HG03457 (cell line): ENCODE results near the gene BEGAIN.

Experiments
- ATAC-seq: cut with Tn5 transposase; IDR thresholded peaks from one replicate; pipeline ENCODE4 v1.9.1; 2021; ENCODE audit warnings: moderate number of reproducible peaks; ENCODE audit not compliant: unreplicated experiment

Gene BEGAIN

DNA sequence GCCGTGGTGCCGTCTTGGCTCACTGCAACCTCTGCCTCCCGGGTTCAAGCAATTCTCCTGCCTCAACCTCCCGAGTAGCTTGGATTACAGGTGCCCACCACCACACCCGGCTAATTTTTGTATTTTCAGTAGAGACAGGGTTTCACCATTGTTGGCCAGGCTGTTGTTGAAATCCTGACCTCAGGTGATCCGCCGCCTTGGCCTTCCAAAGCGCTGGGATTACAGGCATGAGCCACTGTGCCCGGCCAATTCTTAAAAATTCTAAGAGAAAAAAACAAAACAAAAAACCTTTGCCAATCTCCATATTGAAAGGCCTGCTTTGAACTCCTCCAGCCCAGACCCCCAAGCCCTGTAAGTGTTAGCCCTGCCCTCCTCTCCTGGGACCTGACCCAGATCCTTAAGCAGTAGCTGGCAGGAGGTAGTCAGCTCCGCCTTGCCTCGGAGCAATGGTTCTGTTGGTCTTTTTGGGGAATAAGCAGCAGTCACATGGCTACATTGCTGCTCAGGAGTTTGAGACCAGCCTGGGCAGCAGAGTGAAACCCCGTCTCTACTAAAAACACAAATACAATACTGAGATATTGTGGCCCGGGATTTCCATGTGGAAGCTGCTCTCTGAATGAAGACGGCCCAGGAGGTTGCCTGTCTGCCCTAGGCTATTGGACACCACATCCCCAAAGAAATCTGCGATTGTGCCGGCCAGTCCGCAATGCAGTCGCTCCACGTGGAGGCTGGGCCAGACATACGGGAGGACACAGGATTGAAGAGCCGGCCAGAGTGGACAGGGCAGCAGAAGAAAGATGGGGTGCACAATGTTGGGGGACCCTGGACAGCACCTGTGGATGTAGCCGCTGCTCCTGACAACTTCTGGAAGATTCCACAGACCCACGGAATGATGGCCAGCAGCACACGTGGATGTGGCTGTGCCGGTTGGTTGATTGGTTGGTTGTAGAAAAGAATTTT is 28.8 kb upstream of the BEGAIN start:
- ATAC-seq: no peak

DNA sequence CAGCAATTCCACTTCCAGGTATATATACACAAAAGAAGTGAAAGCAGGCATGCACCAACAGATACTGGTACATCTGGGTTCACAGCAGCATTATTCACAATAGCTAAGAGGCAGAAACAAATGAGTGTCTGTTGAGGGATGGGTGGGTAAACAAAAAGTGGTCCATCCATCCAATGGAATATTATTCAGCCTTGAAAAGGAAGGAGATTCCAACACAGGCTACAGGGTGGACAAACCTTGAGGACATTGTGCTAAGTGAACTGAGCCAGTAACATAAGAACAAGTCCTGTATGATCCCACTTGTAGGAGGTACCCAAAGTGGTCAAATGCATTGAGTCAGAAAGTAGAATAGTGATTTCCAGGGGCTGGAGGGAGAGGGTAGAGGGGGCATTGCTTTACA is 27.6 kb upstream of the BEGAIN start:
- ATAC-seq: no peak

DNA sequence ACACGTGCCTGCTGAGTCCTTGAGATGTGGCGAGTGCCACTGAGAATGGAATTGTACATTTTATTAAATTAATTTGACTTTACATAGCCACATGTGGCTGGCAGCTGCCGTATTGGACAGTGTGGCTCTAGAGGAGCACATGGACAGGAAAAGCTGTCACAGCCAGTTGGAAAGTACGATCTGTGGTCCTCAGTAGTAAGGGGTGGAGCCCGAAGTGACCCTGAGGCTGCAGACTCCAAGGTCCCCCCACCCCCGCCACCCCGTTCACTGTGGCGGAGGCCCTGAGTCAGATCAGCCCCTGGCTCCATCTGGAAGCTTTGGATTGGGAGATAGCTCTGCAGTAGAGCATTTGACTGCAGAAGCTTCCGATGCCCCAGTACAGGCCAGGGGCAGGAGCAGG is 25.8 kb upstream of the BEGAIN start:
- ATAC-seq: no peak

DNA sequence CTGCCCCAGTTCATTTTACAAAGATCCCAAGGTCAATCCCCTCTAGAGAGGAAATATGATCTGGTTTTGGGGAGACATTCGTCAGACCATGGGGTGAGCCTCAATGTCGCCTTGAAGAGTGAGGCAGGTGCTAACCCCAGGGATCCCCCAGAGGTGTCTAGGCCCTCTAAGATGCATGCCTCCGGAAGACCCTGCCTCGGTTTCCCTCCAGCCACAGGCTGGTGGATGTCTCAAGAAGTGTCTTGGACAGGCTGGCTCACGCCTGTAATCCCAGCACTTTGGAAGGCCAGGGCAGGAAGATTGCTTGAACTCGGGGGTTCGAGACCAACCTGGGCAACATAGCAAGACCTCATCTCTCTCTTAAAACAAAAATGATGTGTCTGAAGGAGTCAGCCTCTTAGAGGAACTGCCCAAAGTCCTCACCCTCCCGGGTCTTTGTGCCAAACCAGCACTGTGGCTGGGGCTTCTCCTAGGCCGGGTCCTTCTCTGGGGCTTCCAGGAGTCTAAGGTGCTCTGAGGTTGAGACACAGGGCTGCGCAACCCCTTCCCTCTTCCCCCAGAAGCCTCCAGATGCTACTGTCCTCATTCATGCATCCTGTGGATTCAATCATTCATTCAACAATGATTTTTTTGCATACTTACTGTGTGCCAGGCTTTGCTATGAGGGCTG is 24.7 kb upstream of the BEGAIN start:
- no peak for ATAC-seq

DNA sequence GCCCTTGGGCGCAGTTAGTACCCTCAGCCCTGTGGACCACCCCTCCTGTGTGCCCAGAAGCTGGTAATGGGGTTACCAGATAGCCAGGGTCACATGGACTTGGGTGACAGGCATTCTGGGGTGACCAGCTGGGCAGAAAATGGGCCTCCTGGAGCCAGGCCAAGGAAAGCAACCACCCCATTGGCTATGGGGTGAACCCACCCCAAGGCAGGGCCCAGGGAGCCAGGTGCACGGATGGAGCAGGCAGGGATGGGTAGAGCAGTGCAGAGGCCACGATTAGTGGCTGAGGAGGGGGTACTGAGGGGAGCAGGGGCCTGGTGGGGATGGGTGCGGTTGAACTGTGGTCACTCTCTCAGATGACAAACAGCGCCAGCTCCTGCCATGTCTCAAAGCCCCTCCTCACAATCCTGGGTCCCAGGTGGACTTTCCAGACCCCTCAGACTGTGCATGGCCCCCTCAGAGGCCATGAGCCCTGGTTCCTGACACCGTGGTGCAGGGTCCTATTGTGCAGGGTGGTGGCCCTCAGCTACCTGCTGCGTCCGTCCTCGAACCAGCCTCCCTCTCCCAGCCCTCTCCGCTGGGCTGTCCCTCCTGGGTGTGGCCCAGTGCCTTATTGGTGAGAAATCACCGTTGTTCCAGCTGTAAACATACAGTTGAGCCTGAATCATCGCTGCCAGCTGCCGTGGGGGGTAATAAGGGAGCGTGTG is 23.4 kb upstream of the BEGAIN start:
- no peak for ATAC-seq

DNA sequence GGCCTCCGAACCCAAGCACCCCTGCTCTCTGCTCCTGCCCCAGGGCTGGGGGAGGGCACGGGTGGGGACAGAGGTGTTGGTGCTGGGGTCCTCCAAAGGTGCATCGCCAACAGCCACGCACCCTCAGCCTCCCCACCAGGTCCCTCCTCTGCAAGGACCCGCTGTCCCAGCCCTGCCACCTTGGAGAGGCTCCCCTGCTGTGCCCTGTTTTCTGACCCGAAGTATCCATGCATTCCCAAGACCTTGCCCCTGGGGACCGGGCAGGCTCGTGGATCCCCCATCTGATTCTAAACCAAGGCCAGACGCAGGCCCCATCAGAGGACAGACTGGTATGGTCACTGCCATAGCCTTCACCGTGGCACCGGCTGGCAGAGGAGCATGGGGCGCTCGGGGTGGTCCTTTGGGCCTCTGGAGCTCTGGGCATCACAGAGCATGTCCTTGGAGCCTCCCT is 22.7 kb upstream of the BEGAIN start:
- no peak for ATAC-seq

DNA sequence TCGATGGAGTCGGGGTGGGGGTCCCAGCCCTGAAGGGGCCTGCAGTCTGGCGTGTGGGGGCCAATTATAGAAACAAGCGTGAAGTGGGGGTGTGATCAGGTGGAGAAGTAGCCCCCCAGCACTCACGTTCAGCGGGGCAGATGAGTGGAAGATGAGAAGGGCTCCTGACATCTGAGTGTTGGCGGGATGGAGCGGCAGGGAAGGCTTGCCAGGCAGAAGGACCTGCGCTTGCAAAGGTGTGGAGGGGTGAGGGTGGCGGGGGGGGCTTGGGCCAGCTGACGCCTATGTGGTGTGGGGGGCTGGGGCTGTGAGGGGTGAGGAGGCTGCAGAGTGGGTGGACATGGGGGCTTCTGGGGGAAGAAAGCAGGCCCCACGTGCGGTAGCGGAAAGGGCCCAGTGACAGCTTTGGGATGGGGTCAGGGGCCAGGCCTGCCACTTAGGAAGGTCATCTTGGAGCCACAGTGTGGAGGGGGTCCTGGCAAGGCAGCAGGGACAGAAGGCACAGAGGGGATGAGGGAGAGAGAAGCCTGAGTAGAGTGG is 22.2 kb upstream of the BEGAIN start:
- ATAC-seq: no peak

DNA sequence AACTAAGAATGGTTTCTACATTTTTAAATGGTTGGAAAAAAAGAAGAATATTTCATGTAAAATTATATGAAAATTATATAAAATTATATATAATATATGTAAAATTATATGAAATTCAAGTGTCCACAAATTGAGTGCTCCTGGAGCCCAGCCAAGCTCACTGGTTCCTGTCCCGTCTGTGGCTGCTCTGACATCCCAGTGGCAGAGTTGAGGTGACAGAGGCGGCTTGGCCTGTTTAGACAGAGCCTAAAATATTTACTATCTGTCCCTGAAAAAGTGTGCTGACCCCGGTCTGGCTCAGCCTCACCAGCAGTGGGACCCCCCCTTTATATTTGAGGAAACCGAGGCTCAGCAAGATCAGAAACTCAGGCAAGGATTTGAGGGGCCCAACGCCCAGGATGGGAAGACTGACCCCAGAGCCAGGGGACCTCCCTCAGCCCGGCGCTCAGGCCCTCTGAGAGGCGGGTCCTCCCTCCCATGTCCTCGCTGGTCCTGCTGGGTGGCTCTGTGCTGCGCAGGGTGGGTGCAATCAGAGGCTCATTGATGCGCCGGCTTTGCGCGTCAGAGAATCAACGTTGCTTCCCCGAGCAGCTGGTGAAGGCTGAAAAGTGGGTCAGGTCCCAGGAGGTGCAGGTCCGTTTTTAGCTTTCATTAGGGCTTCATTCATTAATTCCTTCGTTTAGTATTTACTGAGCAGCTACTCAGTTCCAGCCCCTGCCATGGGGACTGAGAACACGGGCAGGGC is 21.5 kb upstream of the BEGAIN start:
- no peak for ATAC-seq

DNA sequence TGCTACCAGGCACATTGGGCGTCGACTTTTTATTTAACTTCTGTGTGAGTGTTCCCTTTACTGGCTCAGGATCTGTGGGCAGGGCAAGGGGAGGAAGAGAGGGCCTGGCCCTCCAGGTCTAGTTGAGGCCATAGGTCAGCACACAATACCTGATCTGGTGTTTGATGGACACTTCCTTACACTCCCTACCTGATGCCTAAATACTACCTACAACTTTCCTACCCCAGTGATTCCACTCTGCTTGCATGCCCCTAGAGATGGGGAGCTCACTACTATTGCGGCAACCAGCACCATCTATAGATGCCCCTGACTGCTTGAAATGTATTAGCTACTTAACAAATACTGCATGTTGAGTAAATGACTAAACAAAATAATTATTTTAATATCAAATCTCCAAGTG is 20.8 kb upstream of the BEGAIN start:
- ATAC-seq: no peak

DNA sequence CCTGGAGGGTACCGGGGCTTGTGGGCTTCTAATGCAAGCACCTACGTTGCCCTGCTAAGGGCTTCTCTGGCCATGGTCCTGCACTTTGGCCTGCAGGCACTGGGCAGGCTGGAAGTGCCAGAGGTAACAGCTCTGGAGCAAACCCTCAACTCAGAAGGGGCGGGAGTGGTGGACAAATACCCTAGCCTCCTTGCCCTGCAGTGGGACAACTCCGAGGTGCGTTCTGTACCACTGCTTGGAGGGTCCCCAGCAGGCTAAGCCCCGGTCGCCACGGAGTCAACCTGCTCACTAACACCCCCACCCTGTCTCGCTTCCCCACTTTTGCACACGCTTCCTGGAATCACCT is 20.4 kb upstream of the BEGAIN start:
- ATAC-seq: no peak

DNA sequence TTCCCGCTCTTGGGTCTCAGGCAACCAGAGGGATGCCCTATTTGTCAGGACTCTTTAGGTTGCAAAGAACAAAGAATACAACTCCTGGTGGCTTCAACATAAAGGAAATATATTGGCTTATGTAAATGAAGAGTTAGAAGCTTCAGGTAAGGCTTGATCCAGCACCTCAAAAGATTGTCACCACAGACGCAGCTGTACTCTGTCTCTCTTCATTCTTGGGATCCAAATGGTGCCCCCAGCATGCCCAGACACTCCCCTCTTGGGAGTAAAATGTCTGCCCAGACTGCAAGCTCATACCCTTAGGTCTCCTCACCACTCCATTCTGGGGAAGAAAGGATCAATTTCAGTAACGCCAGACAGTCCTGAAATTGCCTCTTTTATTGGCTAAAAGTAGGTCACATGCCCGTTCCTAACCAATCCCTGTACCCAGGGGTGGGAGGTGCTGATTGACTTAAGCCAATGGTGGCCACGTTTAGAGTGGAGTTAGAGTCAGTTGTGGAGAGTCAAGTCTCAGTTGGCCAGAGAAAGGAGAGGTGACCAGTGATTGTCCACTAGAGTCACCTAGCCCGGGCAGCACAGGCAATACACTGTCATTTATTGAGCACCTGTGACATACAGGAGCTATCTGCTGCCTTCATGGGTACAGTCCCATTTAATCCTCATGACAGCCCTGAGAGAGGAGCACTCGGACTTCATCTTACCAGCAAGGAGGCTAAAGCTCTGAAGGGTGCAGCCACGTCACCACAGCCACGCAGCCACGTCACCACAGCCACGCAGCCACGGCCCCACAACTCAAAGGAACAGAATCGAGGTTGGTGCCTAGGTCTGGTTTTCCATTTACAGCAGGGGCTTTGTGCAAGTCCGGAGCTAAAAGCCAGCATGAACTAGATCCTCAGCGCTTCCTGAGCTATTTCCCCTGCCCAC is 19.7 kb upstream of the BEGAIN start:
- ATAC-seq: no peak

DNA sequence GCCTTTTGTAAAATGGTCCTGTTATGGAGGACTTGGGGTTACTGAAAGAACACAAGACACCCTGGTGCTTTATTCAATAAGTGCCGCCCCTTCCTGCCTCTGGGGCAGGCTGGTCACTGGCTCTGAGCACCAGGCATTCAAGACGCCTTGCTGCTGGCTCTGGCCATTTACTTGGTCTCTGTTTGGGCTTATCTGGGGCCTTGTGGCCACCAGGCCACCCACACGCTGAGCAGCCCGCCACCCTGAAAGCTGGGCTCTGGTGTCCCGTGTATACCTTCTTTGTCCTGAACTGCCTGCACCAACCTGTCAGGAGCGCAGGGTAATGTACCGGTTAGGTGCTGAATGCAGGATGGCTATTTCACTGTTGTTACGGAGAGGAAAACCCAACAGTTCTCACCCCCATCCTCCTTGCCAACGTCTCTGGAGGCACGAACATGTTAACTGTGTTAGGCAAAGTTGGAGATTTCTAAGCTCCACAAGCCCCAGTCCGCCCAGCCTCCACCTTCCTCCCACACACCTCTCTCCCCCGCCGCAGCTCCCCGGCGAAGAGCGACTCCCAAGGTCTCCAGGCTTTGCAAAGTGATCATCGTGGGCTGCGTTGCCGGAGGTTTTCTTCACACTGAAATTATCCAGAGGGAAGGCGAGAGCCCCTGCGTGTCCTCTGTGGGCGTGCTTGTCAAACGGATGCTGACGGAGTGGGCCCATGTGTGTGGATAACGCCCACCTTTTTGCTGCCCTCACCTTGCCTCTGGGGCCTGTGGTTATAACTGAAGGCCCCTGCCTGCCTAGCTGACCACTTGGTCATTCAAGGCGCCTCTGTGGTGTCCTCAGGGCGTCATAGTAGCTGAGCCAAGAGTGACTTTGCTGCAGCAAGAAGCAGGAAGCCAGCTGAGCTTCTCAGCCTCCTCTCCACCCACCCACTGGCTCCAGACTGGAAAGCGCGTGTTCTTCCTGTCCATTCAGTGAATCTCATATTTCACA is 18.8 kb upstream of the BEGAIN start:
- ATAC-seq: no peak

DNA sequence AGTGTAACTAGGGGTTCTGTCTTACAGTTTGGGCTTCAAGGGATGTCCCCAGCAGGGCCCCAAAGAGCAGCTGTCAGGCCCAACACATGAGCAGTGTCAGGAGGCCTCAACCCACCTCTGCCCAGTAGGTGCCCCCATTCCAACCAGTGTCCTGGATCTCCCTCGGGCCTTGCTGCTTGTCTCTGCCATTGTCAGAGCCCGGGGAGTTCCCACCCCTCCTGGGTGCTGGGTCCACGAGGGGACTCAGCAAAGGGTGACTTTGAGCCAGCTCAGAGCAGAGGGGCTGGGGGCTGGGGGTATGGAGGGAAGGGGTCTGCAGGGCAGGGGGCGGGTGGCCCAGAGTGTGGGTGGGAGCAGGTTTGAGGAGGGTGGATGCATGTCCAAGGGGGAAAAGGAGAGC is 18.0 kb upstream of the BEGAIN start:
- ATAC-seq: no peak

DNA sequence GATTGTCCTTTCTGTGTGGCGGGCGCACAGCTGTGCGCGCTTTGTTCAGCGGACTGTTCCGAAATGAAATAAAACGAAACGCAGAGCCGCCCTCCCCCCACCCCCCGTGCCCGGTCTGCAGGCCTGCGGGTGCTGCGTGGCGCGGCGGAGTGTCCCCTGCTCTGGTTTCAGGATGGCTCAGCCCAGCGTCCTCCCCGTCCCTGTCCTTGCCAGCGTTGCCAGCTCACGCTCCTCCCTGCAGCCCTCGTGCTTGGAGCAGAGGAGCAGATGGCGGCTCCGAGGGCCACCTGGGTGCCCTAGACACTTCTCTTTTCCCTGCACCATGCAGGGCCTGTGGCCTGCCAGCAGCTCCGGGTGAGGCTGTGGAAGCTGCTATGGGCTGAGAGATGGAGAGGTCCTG is 17.5 kb upstream of the BEGAIN start:
- ATAC-seq: no peak

DNA sequence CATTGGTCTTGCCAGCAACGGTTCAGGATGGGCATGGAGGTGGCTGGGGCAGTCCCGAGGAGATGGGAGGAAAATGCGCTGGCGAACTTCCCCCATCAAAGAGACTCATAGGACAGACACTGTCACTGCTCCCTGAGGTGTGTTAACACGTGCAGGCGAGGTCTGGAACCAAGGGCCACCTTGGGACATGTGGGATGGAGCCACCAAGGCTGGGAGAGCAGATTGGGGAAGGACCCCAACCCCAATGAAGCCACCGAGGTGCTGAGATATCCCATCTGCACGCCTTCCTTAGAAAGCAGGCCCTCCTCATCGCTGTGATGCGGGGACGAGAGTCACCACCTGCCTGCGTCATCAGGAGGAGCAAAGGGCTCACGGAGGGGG is 16.9 kb upstream of the BEGAIN start:
- no peak for ATAC-seq

DNA sequence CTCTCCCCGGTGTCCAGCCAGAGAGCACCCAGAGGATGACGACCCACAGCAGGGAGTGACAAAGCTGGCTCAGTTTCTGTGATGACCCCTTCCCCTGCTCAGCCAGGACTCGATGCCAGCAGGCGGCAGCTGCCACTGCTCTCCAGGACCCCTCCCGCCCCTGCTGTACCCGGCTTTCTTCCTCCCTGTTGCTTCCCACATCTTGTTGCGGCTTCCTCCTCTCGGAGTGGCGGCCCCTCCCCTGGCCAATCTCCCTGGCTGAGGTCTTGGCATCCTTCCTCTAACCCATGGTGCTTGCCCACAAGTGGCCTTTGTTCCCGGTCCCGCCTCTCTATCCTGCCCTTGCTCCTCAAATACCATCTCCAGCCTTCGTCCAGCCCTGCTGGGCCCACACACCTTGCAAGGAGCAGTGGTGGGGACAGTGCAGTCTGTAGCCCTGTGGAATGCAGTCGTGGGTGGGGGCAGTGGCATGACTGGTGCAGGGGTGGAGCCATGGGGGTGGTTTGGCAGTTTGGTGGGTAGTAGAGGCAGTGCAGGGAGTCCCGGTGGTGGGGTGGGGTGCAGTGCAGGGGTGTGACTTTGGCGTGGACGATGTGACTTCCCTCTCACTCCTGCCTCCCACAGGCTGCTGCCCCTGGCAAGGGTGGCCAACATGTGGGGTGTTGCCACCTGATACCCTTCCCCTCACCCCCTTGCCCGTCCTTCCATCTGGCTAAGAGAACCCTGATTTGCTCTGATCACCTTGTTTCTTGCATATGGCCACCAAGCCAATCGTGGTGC is 16.3 kb upstream of the BEGAIN start:
- ATAC-seq: no peak

DNA sequence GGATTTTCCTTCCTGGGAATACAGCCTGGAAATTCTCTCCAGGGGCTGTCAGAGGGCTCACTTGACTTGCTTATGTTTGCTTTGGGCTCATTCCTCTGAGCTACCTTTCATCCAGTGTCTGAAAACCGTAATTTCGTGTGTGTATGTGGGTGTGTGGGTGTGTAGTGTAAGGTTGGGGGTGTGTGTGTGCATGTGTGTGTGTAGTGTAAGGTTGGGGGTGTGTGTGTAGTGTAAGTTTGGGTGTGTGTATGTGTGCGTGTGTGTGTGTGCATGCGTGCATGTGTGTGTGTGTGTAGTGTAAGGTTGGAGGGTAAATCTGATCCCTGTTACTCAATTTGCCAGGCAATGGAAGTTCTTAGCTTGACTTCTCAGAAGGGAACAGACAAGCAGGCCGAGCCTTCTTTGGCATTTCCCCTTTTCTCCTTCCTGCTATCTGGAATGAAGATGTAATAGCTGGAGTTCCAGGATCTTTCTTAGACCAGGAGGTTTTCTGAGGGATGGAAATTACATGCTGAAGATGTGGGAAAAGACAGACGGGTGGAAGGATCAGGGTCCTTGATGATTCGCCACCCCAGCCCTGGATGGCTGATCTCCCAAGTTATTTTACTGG is 15.5 kb upstream of the BEGAIN start:
- ATAC-seq: no peak
